Measurements from ENCODE around the gene FRMD5. TPM values are rescaled to one million over a fixed set of nuclear protein-coding genes. Genes with fewer than 3 reads are reported as not detected.
"Not testable (repeated sequence)": the region's sequence is repeated elsewhere in the genome, so short reads cannot be mapped to it uniquely, and the experiment has no call there.

FRMD5 gene
- total RNA-seq, 4 donors from 2014 or later = 0.40 to 1.5 (median 1.1) TPM; not detected in 1

- in situ Hi-C loops (cut with MboI; ENCODE audit: low pct_ligation_motif_present in 1 of 4, low pct_unique_long_range_greater_than_20kb in 1 of 4, low sequenced_read_pairs in 3 of 4) = no loop called here
- intact Hi-C loops (cut with DNase I; ENCODE audit: low total_unique reads) = no loop called here
Measured at GRCh38 chr15:44227584-44227983, 32.5 kb upstream of the FRMD5 start.

GRCh38 chr15:44227001-44227400 lies 31.9 kb upstream of the FRMD5 start:
- WGBS, 2 donors (ENCODE audit: low coverage in 1 of 2) = 89 to 91% methylated on average over 3 to 4 of the region's 4 CpGs
- DNase-seq; H3K27me3 ChIP-seq; H3K4me1 ChIP-seq; H3K27ac ChIP-seq; H3K36me3 ChIP-seq; H3K4me3 ChIP-seq; intact Hi-C loops (cut with DNase I; ENCODE audit: low total_unique reads); H3K9me3 ChIP-seq; in situ Hi-C loops (cut with MboI; ENCODE audit: low pct_ligation_motif_present in 1 of 4, low pct_unique_long_range_greater_than_20kb in 1 of 4, low sequenced_read_pairs in 3 of 4): not testable (repeated sequence)

More at GRCh38 chr15:44227584-44227983, 32.5 kb upstream of the FRMD5 start:
- Histone ChIP-seq H3K9me3 (no peaks in the 10 kb centered on the region), H3K4me1 (peaks cover 0 to 4% (median 0%) of the 10 kb centered on the region in 4 donors), H3K4me3 (no peak overlapping the region), H3K36me3 (no peaks in the 10 kb centered on the region), H3K27me3 (no peaks in the 10 kb centered on the region), H3K27ac (no peak overlapping the region)
- no peak for DNase-seq
- TF ChIP-seq CTCF (IDR thresholded peaks at IDR 0.05) (no peak), POLR2AphosphoS5 (IDR thresholded peaks at IDR 0.05) (no peak), POLR2A (IDR thresholded peaks at IDR 0.05) (no peak), EP300 (IDR thresholded peaks at IDR 0.05; ENCODE audit: low read depth) (no peak)

- no peak for TF ChIP-seq CTCF (IDR thresholded peaks at IDR 0.05)
- no peak for DNase-seq
- Histone ChIP-seq H3K36me3 (no peaks in the 10 kb centered on the region), H3K27ac (no peak overlapping the region), H3K27me3 (peaks cover 7% of the 10 kb centered on the region), H3K4me1 (peaks cover 0 to 6% (median 0%) of the 10 kb centered on the region in 4 donors), H3K4me3 (no peak overlapping the region), H3K9me3 (no peaks in the 10 kb centered on the region)
- in situ Hi-C loops (cut with MboI; ENCODE audit: low pct_ligation_motif_present in 1 of 4, low pct_unique_long_range_greater_than_20kb in 1 of 4, low sequenced_read_pairs in 3 of 4) (loop anchor here in 2 of 4 donors (25.0 kb wide), 1 partner anchor 310 kb away; no protein-coding TSS in a partner anchor), intact Hi-C loops (cut with DNase I; ENCODE audit: low total_unique reads) (no loop called here)
- 30 to 41% methylated on average over 1 of the region's 1 CpG for WGBS, 2 donors (ENCODE audit: low coverage in 1 of 2)
Measured at GRCh38 chr15:44222478-44222877, 27.4 kb upstream of the FRMD5 start.

GRCh38 chr15:44219073-44219472 lies 24.0 kb upstream of the FRMD5 start:
- H3K27me3 ChIP-seq = peaks cover 7% of the 10 kb centered on the region
- no peaks in the 10 kb centered on the region for H3K9me3 ChIP-seq
- H3K4me1 ChIP-seq = peaks cover 0 to 6% (median 0%) of the 10 kb centered on the region in 4 donors
- in situ Hi-C loops (cut with MboI; ENCODE audit: low pct_ligation_motif_present in 1 of 4, low pct_unique_long_range_greater_than_20kb in 1 of 4, low sequenced_read_pairs in 3 of 4) (loop anchor here in 2 of 4 donors (25.0 kb wide), 1 partner anchor 307 kb away; no protein-coding TSS in a partner anchor), intact Hi-C loops (cut with DNase I; ENCODE audit: low total_unique reads) (no loop called here)
- WGBS, 2 donors (ENCODE audit: low coverage in 1 of 2) = 49 to 60% methylated on average over 2 to 3 of the region's 3 CpGs
- no peaks in the 10 kb centered on the region for H3K36me3 ChIP-seq
- H3K4me3 ChIP-seq = no peak overlapping the region
- H3K27ac ChIP-seq = no peak overlapping the region
- no peak for TF ChIP-seq CTCF (IDR thresholded peaks at IDR 0.05)
- no peak for TF ChIP-seq EP300 (IDR thresholded peaks at IDR 0.05; ENCODE audit: low read depth)
- TF ChIP-seq POLR2AphosphoS5 (IDR thresholded peaks at IDR 0.05) = no peak
- TF ChIP-seq POLR2A (IDR thresholded peaks at IDR 0.05) = no peak
- no peak for DNase-seq

- intact Hi-C loops (cut with DNase I; ENCODE audit: low total_unique reads) = no loop called here
- 64% methylated on average over 1 of the region's 1 CpG; no CpG with 5 or more reads in 1 of the 2 donors for WGBS, 2 donors (ENCODE audit: low coverage in 1 of 2)
- in situ Hi-C loops (cut with MboI; ENCODE audit: low pct_ligation_motif_present in 1 of 4, low pct_unique_long_range_greater_than_20kb in 1 of 4, low sequenced_read_pairs in 3 of 4) = loop anchor here in 2 of 4 donors (25.0 kb wide), 1 partner anchor 305 kb away; no protein-coding TSS in a partner anchor
Measured at GRCh38 chr15:44216958-44217357, 21.9 kb upstream of the FRMD5 start.

More at GRCh38 chr15:44216958-44217357, 21.9 kb upstream of the FRMD5 start:
- DNase-seq = no peak
- no peak for TF ChIP-seq POLR2AphosphoS5 (IDR thresholded peaks at IDR 0.05)
- TF ChIP-seq EP300 (IDR thresholded peaks at IDR 0.05; ENCODE audit: low read depth) = no peak
- TF ChIP-seq POLR2A (IDR thresholded peaks at IDR 0.05) = no peak
- no peak for TF ChIP-seq CTCF (IDR thresholded peaks at IDR 0.05)
- no peaks in the 10 kb centered on the region for H3K36me3 ChIP-seq
- no peak overlapping the region for H3K27ac ChIP-seq
- no peak overlapping the region for H3K4me3 ChIP-seq
- peaks cover 7% of the 10 kb centered on the region for H3K27me3 ChIP-seq
- H3K4me1 ChIP-seq = peaks cover 0 to 6% (median 0%) of the 10 kb centered on the region in 4 donors
- H3K9me3 ChIP-seq = no peaks in the 10 kb centered on the region
